ENCODE data around the gene CCDC38. TPM values are rescaled to one million over a fixed set of nuclear protein-coding genes. Genes with fewer than 3 reads are reported as not detected.
A peak's percentile ranks its signal among the peaks of the same experiment; 100 is the strongest.

The CCDC38 gene
- total and polyA plus RNA-seq, 9 of the 15 experiments (the other 6 are each of a cell fraction or from before 2014, with no cell fraction given), result not detected

DNA sequence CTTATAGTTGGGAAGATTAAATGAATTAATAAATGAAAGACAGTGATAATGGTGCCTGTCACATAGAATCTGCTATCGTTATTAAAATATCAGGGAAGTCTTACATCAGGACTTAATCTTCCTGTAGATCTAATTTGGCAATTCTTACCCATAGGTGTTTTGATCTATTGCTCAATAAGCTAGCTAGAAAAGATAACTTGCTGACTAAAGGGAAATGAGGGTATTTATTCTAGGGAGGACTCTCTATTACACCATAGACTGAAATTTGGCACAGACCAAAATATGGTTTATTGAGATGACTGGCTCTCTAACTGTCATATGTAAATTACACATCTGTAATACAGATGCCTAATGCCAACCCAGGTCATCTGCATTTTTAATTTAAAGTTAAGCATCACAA is 42.3 kb upstream of the CCDC38 start:
- Histone ChIP-seq H3K27ac (ENCODE audit: extremely low read depth, low read depth, low read length) (no peak overlapping the region), H2AFZ (ENCODE audit: low read depth, low read length) (no peak overlapping the region), H3K4me3 (no peak overlapping the region), H3K36me3 (ENCODE audit: control insufficient read depth, insufficient read depth, low read length) (no peaks in the 10 kb centered on the region), H3K4me1 (replicated peaks in 1 of 2; ENCODE audit: control insufficient read depth in 2 of 2, insufficient read depth in 2 of 2, low read length in 2 of 2) (no peaks in the 10 kb centered on the region), H3K27me3 (ENCODE audit: control insufficient read depth in 2 of 2, insufficient read depth in 2 of 2, low read length in 2 of 2) (peaks cover 9 to 20% of the 10 kb centered on the region in 2 experiments; a peak in 4 of 5 replicates), H4K20me1 (replicated peaks; ENCODE audit: control insufficient read depth, insufficient read depth, low read length) (no peaks in the 10 kb centered on the region), H3K9me1 (ENCODE audit: control insufficient read depth, insufficient read depth, low read length) (no peaks in the 10 kb centered on the region), H3K9me3 (replicated peaks; ENCODE audit: control insufficient read depth, insufficient read depth, low read depth, low read length) (no peaks in the 10 kb centered on the region), H3K79me2 (ENCODE audit: control insufficient read depth, insufficient read depth, low read length) (no peaks in the 10 kb centered on the region), H3K9ac (ENCODE audit: insufficient read depth in 1 of 2, low read depth in 2 of 2, low read length in 2 of 2) (no peak overlapping the region), H3K4me2 (ENCODE audit: insufficient read depth, low read length) (no peak overlapping the region)
- 4% methylated on average over 1 of the region's 1 CpG for WGBS (ENCODE audit: insufficient coverage, low coverage, missing lambda C conversion rate)
- CTCF ChIA-PET (ENCODE audit: low intra/inter-chr PET ratio), result no interaction called here
- FAIRE-seq (no peak), ATAC-seq (no peak), DNase-seq (ENCODE audit: extremely low read depth in 1 of 4, low spot score in 3 of 4) (no peak)
- BruUV-seq (replicated peaks), result no TSS peak
- POLR2A ChIA-PET, result no interaction called here
- intact Hi-C loops (cut with micrococcal nuclease) (no loop called here), in situ Hi-C loops (cut with MboI) (no loop called here)
- no peak for TF ChIP-seq ZNF133 (CRISPR knock-in tag; IDR thresholded peaks at IDR 0.05)
- no peak for TF ChIP-seq CEBPG (CRISPR knock-in tag; IDR thresholded peaks at IDR 0.05)
- peak in 1 of 2 experiments; percentile 35; a peak in 1 of 4 replicates for TF ChIP-seq CEBPG (tag; conservative IDR thresholded peaks at IDR 0.05 in 1 of 2, IDR thresholded peaks at IDR 0.05 in 1 of 2)
- no peak for TF ChIP-seq ZNF282 (CRISPR knock-in tag; IDR thresholded peaks at IDR 0.05)
- TF ChIP-seq ZNF316 (IDR thresholded peaks at IDR 0.05), result 0 out of 2 replicates have a peak, but pooled peaks have one; percentile 5
- no peak for TF ChIP-seq RAD21 (CRISPR knock-in tag; conservative IDR thresholded peaks at IDR 0.05 in 1 of 2, IDR thresholded peaks at IDR 0.05 in 1 of 2)
- TF ChIP-seq MAFF (IDR thresholded peaks at IDR 0.05; ENCODE audit: low read length), result 0 out of 2 replicates have a peak, but pooled peaks have one; percentile 6

DNA sequence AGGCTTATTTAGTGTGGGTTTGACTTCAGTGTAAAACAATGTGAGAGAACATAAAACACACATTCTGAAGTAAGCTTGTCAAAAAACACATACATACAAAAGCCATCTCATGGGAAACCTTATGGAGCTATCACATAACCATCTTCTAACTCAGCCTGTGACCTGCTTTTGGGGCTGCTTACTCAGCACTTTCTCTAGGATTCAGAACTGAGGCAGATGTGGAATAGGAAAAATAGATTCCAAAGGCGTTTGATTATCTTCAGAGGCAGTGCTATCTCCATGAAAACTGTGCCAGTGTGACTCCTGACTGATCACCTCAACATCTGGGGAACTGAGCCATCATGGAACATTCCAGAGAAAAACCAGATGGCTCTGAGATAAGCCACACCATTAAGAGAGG is 40.2 kb upstream of the CCDC38 start:
- Histone ChIP-seq H3K4me1 (replicated peaks in 1 of 2; ENCODE audit: control insufficient read depth in 2 of 2, insufficient read depth in 2 of 2, low read length in 2 of 2) (peaks cover 0 to 5% of the 10 kb centered on the region in 2 experiments; a peak in 1 of 5 replicates), H3K27ac (ENCODE audit: extremely low read depth, low read depth, low read length) (no peak overlapping the region), H3K27me3 (ENCODE audit: control insufficient read depth in 2 of 2, insufficient read depth in 2 of 2, low read length in 2 of 2) (peaks cover 11 to 15% of the 10 kb centered on the region in 2 experiments; a peak in 3 of 5 replicates), H4K20me1 (replicated peaks; ENCODE audit: control insufficient read depth, insufficient read depth, low read length) (no peaks in the 10 kb centered on the region), H2AFZ (ENCODE audit: low read depth, low read length) (no peak overlapping the region), H3K9me1 (ENCODE audit: control insufficient read depth, insufficient read depth, low read length) (no peaks in the 10 kb centered on the region), H3K9ac (ENCODE audit: insufficient read depth in 1 of 2, low read depth in 2 of 2, low read length in 2 of 2) (no peak overlapping the region), H3K4me2 (ENCODE audit: insufficient read depth, low read length) (no peak overlapping the region), H3K79me2 (ENCODE audit: control insufficient read depth, insufficient read depth, low read length) (no peaks in the 10 kb centered on the region), H3K36me3 (ENCODE audit: control insufficient read depth, insufficient read depth, low read length) (no peaks in the 10 kb centered on the region), H3K9me3 (replicated peaks; ENCODE audit: control insufficient read depth, insufficient read depth, low read depth, low read length) (no peaks in the 10 kb centered on the region), H3K4me3 (no peak overlapping the region)
- in situ Hi-C loops (cut with MboI), result no loop called here
- intact Hi-C loops (cut with micrococcal nuclease), result no loop called here
- ATAC-seq (no peak), DNase-seq (ENCODE audit: extremely low read depth in 1 of 4, low spot score in 3 of 4) (no peak), FAIRE-seq (no peak)
- 0% methylated on average over 1 of the region's 1 CpG for WGBS (ENCODE audit: insufficient coverage, low coverage, missing lambda C conversion rate)
- no TSS peak for BruUV-seq (replicated peaks)
- ChIA-PET POLR2A (no interaction called here), CTCF (ENCODE audit: low intra/inter-chr PET ratio) (no interaction called here)
- TF ChIP-seq MAFF (IDR thresholded peaks at IDR 0.05; ENCODE audit: low read length) (peak; percentile 91), ARHGAP35 (IDR thresholded peaks at IDR 0.05; ENCODE audit: partially characterized antibody) (no peak), RBM34 (IDR thresholded peaks at IDR 0.05; ENCODE audit: borderline replicate concordance, insufficient read depth, low read length) (no peak), HMG20B (CRISPR knock-in tag; IDR thresholded peaks at IDR 0.05) (no peak), MAFG (tag; conservative IDR thresholded peaks at IDR 0.05) (peak; percentile 92), C11orf30 (IDR thresholded peaks at IDR 0.05; ENCODE audit: low read depth) (peak; percentile 86), ZNF316 (IDR thresholded peaks at IDR 0.05) (peak; percentile 92), CBX1 (IDR thresholded peaks at IDR 0.05; ENCODE audit: low read depth) (no peak), POLR2B (IDR thresholded peaks at IDR 0.05; ENCODE audit: low read depth, partially characterized antibody) (no peak), ZNF75A (CRISPR knock-in tag; IDR thresholded peaks at IDR 0.05) (no peak), MAFK (IDR thresholded peaks at IDR 0.05; ENCODE audit: low read length) (peak; percentile 87)
- TF ChIP-seq, protein P1, sequence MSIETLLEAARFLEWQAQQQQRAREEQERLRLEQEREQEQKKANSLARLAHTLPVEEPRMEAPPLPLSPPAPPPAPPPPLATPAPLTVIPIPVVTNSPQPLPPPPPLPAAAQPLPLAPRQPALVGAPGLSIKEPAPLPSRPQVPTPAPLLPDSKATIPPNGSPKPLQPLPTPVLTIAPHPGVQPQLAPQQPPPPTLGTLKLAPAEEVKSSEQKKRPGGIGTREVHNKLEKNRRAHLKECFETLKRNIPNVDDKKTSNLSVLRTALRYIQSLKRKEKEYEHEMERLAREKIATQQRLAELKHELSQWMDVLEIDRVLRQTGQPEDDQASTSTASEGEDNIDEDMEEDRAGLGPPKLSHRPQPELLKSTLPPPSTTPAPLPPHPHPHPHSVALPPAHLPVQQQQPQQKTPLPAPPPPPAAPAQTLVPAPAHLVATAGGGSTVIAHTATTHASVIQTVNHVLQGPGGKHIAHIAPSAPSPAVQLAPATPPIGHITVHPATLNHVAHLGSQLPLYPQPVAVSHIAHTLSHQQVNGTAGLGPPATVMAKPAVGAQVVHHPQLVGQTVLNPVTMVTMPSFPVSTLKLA (conservative IDR thresholded peaks at IDR 0.05), result no peak
